Spleen (tissue), 11 donors: ENCODE measurements around the gene AKT1. TPM values are rescaled to one million over a fixed set of nuclear protein-coding genes. Genes with fewer than 3 reads are reported as not detected.

Source experiments
- DNase-seq: peaks from one replicate; pipeline ENCODE4 v3.0.0-alpha.2; 2020
- H3K27ac ChIP-seq, 8 donors: fragments of 200-600 bp; sonication (generic) in 7 of 8; 1 replicate in 4 of 8; 2 replicates in 4 of 8; pipeline versions ENCODE4 v1.5.0 to v1.8.0; 2016 to 2021; ENCODE audit warnings: inconsistent platforms in 4 of 8, mild to moderate bottlenecking in 4 of 8, moderate library complexity in 1 of 8
- H3K27me3 ChIP-seq, 7 donors: fragments of 200-600 bp; sonication (generic) in 6 of 7; replicated peaks in 1 of 7; 1 replicate in 4 of 7; 2 replicates in 3 of 7; pipeline versions ENCODE4 v1.5.0 to v1.8.0; 2016 to 2021; ENCODE audit warnings: inconsistent platforms in 3 of 7, mild to moderate bottlenecking in 1 of 7
- H3K36me3 ChIP-seq, 6 donors: fragments of 200-600 bp; sonication (generic) in 5 of 6; 1 replicate in 4 of 6; 2 replicates in 2 of 6; pipeline versions ENCODE4 v1.5.0 to v1.8.0; 2016 to 2021; ENCODE audit warnings: inconsistent platforms in 2 of 6
- H3K4me1 ChIP-seq, 6 donors: fragments of 200-600 bp; sonication (generic) in 5 of 6; 1 replicate in 3 of 6; 2 replicates in 3 of 6; pipeline versions ENCODE4 v1.5.0 to v1.8.0; 2016 to 2021; ENCODE audit warnings: inconsistent platforms in 3 of 6
- H3K4me3 ChIP-seq, 8 donors: fragments of 200-600 bp; sonication (generic) in 7 of 8; 1 replicate in 4 of 8; 2 replicates in 4 of 8; pipeline versions ENCODE4 v1.5.0 to v1.8.0; 2016 to 2021; ENCODE audit warnings: inconsistent platforms in 4 of 8, mild to moderate bottlenecking in 4 of 8, moderate library complexity in 2 of 8
- H3K9me3 ChIP-seq, 8 donors: fragments of 200-600 bp; sonication (generic) in 7 of 8; 1 replicate in 4 of 8; 2 replicates in 4 of 8; pipeline versions ENCODE4 v1.5.0 to v1.8.0; 2016 to 2021; ENCODE audit warnings: inconsistent platforms in 4 of 8
- CTCF ChIP-seq, 11 experiments: fragments of 200-600 bp in 7 of 11; fragments of 450-650 bp in 4 of 11; sonication (generic) in 4 of 11; IDR thresholded peaks in 8 of 11; conservative IDR thresholded peaks in 3 of 11; 1 replicate in 7 of 11; 2 replicates in 4 of 11; pipeline versions ENCODE4 v1.4.0 to v1.8.0; 2016 to 2021; ENCODE audit warnings: antibody characterized with exemption in 11 of 11, inconsistent platforms in 4 of 11, mild to moderate bottlenecking in 1 of 11
- POLR2A ChIP-seq, 3 donors: fragments of 450-650 bp; IDR thresholded peaks; one replicate each; pipeline ENCODE4 v1.5.1; 2017; ENCODE audit warnings: antibody characterized with exemption in 3 of 3, mild to moderate bottlenecking in 1 of 3
- POLR2AphosphoS5 ChIP-seq, 3 donors: sonication (generic); formaldehyde crosslinking; IDR thresholded peaks; one replicate each; pipeline ENCODE4 v1.5.1; 2017; ENCODE audit warnings: antibody characterized with exemption in 3 of 3
- WGBS, 5 donors: extraction: QIAGEN DNeasy Blood & Tissue Kit in 3 of 5; methylation state at CpG; one replicate each; pipeline versions ENCODE4 v1.1.5 to v1.1.7; 2013 to 2018; 5-methylcytosine and 5-hydroxymethylcytosine counted together
- intact Hi-C: fragments of 100-400 bp; cut with DNase I; formaldehyde crosslinking; loops from one replicate; pipeline ENCODE4 v1.15.0; 2023; ENCODE audit warnings: low total_unique reads
- polyA plus RNA-seq, 3 donors: library from polyadenylated mRNA; stranded (reverse); fragments of 200-250 nt; gene quantifications; one replicate each; pipeline ENCODE4 v1.2.1, GENCODE V29; 2013
- total RNA-seq, 7 donors: library from RNA; depleted of rRNA in 3 of 7; stranded (reverse); fragments of >200 nt in 3 of 7; fragmentation: NEBNext Ultra II Directional in 4 of 7; extraction: Animal tissue kit (Norgen Biotek cat#: 25700) in 4 of 7; gene quantifications; one replicate each; pipeline versions ENCODE4 v1.1.0 to v1.2.1, GENCODE V29; 2016 to 2021
- donor health status: healthy with polysubstance abuse.
- donor health status: DM: no; HTN: no; CAD: no; lungs with moderate emphysema.
- donor health status: DM: no; HTN: no; CAD: no.
- donor health status: Bipolar disorder and iron deficiency.
- donor health status: healthy.
- donor health status: DM: no; HTN: no; CAD: no.
- donor health status: DM: yes; HTN: yes; CAD: no.

The AKT1 gene
- total and polyA plus RNA-seq, 10 donors: 56.2 to 184 (median 115) TPM

GRCh38 chr14:104804481-104805325 is 9.2 kb upstream of the AKT1 start:
- H3K27ac ChIP-seq: no peak overlapping the region

GRCh38 chr14:104803912-104804410 is 8.4 kb upstream of the AKT1 start:
- TF ChIP-seq CTCF (IDR thresholded peaks at IDR 0.05 in 8 of 11, conservative IDR thresholded peaks at IDR 0.05 in 3 of 11): no peak
- no peak for TF ChIP-seq POLR2AphosphoS5 (IDR thresholded peaks at IDR 0.05)
- no peak for TF ChIP-seq POLR2A (IDR thresholded peaks at IDR 0.05)
- 79 to 95% (median 82%) methylated on average over 9 to 15 of the region's 15 CpGs for WGBS, 5 donors
- H3K9me3 ChIP-seq: no peaks in the 10 kb centered on the region
- no peak overlapping the region for H3K4me3 ChIP-seq
- peak; percentile 72 for DNase-seq
- no peaks in the 10 kb centered on the region for H3K27me3 ChIP-seq
- intact Hi-C loops: no loop called here
- H3K4me1 ChIP-seq: peaks cover 16 to 62% (median 34%) of the 10 kb centered on the region in 6 donors
- H3K27ac ChIP-seq: no peak overlapping the region
- no peaks in the 10 kb centered on the region for H3K36me3 ChIP-seq

More at GRCh38 chr14:104804481-104805325, 9.2 kb upstream of the AKT1 start:
- H3K9me3 ChIP-seq: no peaks in the 10 kb centered on the region
- no peak overlapping the region for H3K4me3 ChIP-seq
- DNase-seq: no peak
- H3K27me3 ChIP-seq: no peaks in the 10 kb centered on the region
- peaks cover 16 to 55% (median 29%) of the 10 kb centered on the region in 6 donors for H3K4me1 ChIP-seq
- intact Hi-C loops: no loop called here
- H3K36me3 ChIP-seq: no peaks in the 10 kb centered on the region
- TF ChIP-seq POLR2AphosphoS5 (IDR thresholded peaks at IDR 0.05) (no peak), CTCF (IDR thresholded peaks at IDR 0.05 in 8 of 11, conservative IDR thresholded peaks at IDR 0.05 in 3 of 11) (no peak), POLR2A (IDR thresholded peaks at IDR 0.05) (no peak)
- WGBS, 5 donors: 75 to 88% (median 86%) methylated on average over 16 to 18 of the region's 18 CpGs

- TF ChIP-seq POLR2AphosphoS5 (IDR thresholded peaks at IDR 0.05) (no peak), POLR2A (IDR thresholded peaks at IDR 0.05) (no peak)
- H3K27ac ChIP-seq: no peak overlapping the region
- intact Hi-C loops: no loop called here
- no peaks in the 10 kb centered on the region for H3K36me3 ChIP-seq
- H3K4me3 ChIP-seq: no peak overlapping the region
- H3K27me3 ChIP-seq: no peaks in the 10 kb centered on the region
- no peaks in the 10 kb centered on the region for H3K9me3 ChIP-seq
- DNase-seq: no peak
- peaks cover 16 to 68% (median 37%) of the 10 kb centered on the region in 6 donors for H3K4me1 ChIP-seq
- 72 to 98% (median 85%) methylated on average over 4 to 19 of the region's 19 CpGs for WGBS, 5 donors
Observed at GRCh38 chr14:104803280-104803911, 7.8 kb upstream of the AKT1 start.

- Histone ChIP-seq H3K9me3 (no peaks in the 10 kb centered on the region), H3K36me3 (no peaks in the 10 kb centered on the region), H3K4me1 (peaks cover 18 to 76% (median 45%) of the 10 kb centered on the region in 6 donors), H3K27ac (no peak overlapping the region), H3K4me3 (no peak overlapping the region), H3K27me3 (no peaks in the 10 kb centered on the region)
- no peak for DNase-seq
- TF ChIP-seq POLR2AphosphoS5 (IDR thresholded peaks at IDR 0.05): no peak
- no peak for TF ChIP-seq CTCF (IDR thresholded peaks at IDR 0.05 in 8 of 11, conservative IDR thresholded peaks at IDR 0.05 in 3 of 11)
- no peak for TF ChIP-seq POLR2A (IDR thresholded peaks at IDR 0.05)
- 90 to 95% (median 94%) methylated on average over 13 to 20 of the region's 20 CpGs for WGBS, 5 donors
- intact Hi-C loops: no loop called here
Observed at GRCh38 chr14:104802394-104803184, 7.0 kb upstream of the AKT1 start.
